Measurements from ENCODE around the gene CPEB3. TPM values are rescaled to one million over a fixed set of nuclear protein-coding genes. Genes with fewer than 3 reads are reported as not detected.

The CPEB3 gene
- total and polyA plus RNA-seq, 2 donors (not counting 3 experiments of a cell fraction or from before 2014, with no cell fraction given), result 0.80 to 2.2 TPM

DNA sequence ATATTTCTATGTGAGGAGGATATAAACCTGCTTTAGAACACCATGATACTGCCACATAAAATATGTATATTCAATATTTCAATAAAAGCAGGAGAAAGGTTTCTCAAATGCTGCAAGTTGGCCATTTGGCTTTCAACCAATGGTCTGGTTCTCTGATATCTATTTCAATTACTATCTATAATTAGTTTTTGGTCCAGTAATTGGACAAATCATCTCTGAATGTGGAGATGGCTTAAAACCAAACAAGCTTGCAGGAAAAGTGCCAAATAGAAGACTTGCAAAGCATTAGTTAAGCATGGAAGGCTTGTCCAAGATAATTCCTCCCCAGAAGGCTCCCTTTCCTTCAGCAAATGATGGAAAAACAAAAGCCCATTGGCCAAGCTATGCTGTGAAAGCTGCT is 140.1 kb downstream of the CPEB3 start:
- H2AFZ ChIP-seq (ENCODE audit: low read depth, low read length), result no peak overlapping the region
- H3K9ac ChIP-seq (replicated peaks; ENCODE audit: extremely low read depth, insufficient read depth, low read length), result no peak overlapping the region
- no peak for FAIRE-seq
- POLR2A ChIA-PET, result no interaction called here
- BruUV-seq (replicated peaks), result no TSS peak
- H3K27me3 ChIP-seq (ENCODE audit: control insufficient read depth in 2 of 2, insufficient read depth in 2 of 2, low read length in 2 of 2), result no peaks in the 10 kb centered on the region
- dilution Hi-C loops (cut with MboI; ENCODE audit: extremely low pct_ligation_motif_present, low sequenced_read_pairs) (no loop called here), intact Hi-C loops (cut with micrococcal nuclease) (no loop called here)
- CTCF ChIA-PET, result no interaction called here
- no peaks in the 10 kb centered on the region for H3K9me3 ChIP-seq (replicated peaks; ENCODE audit: control insufficient read depth, insufficient read depth, low read length)
- H3K4me2 ChIP-seq (ENCODE audit: insufficient read depth, low read length), result no peak overlapping the region
- H3K4me1 ChIP-seq (ENCODE audit: control insufficient read depth, extremely low read depth, insufficient read depth, low read length), result peaks cover 10% of the 10 kb centered on the region
- H3K79me2 ChIP-seq (ENCODE audit: control insufficient read depth, insufficient read depth, low read length), result no peaks in the 10 kb centered on the region
- no peak for TF ChIP-seq POLR2AphosphoS5 (IDR thresholded peaks at IDR 0.05; ENCODE audit: insufficient read depth, low read depth, low read length)
- no peak for TF ChIP-seq GATA2 (IDR thresholded peaks at IDR 0.05; ENCODE audit: insufficient read depth, insufficient read length, low read depth, low read length)
- TF ChIP-seq POLR2A (IDR thresholded peaks at IDR 0.05; ENCODE audit: low read depth, low read length), result no peak
- TF ChIP-seq, protein P1, sequence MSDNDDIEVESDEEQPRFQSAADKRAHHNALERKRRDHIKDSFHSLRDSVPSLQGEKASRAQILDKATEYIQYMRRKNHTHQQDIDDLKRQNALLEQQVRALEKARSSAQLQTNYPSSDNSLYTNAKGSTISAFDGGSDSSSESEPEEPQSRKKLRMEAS (IDR thresholded peaks at IDR 0.05; ENCODE audit: insufficient read depth, insufficient read length), result no peak
- DNase-seq (ENCODE audit: low read depth, low spot score), result no peak
- no peaks in the 10 kb centered on the region for H4K20me1 ChIP-seq (replicated peaks; ENCODE audit: control insufficient read depth, extremely low read depth, insufficient read depth, low read length)
- no peak overlapping the region for H3K27ac ChIP-seq (ENCODE audit: insufficient read depth, low read depth, low read length)
- no peaks in the 10 kb centered on the region for H3K36me3 ChIP-seq (ENCODE audit: control insufficient read depth in 2 of 2, extremely low read depth in 1 of 2, insufficient read depth in 2 of 2, low read length in 2 of 2)
- no peak overlapping the region for H3K4me3 ChIP-seq (replicated peaks in 1 of 3; ENCODE audit: insufficient read depth in 1 of 3, low read depth in 1 of 3, low read length in 3 of 3)
- H3K9me1 ChIP-seq (replicated peaks; ENCODE audit: control insufficient read depth, extremely low read depth, insufficient read depth, low read length), result no peaks in the 10 kb centered on the region

DNA sequence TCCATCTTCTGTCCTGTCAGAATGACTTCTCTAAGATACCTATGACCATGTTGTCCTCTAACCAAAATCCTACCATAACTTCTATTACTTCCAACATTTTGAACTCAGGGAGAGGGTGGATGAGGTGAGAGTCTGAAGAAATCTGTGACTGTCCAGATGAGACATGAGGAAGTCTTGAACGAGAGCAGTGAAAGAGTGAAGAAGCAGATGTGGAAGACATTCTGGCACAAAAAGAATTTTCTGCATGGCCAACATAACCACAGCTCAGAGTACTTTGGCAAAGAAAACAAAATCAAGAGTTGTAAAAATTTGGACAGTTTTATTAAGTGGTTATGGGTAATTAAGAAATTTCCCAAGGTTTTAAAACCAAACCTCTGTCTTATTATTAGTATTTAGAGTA is 141.6 kb downstream of the CPEB3 start:
- Histone ChIP-seq H3K4me2 (ENCODE audit: insufficient read depth, low read length) (no peak overlapping the region), H4K20me1 (replicated peaks; ENCODE audit: control insufficient read depth, extremely low read depth, insufficient read depth, low read length) (no peaks in the 10 kb centered on the region), H3K36me3 (ENCODE audit: control insufficient read depth in 2 of 2, extremely low read depth in 1 of 2, insufficient read depth in 2 of 2, low read length in 2 of 2) (no peaks in the 10 kb centered on the region), H3K27ac (ENCODE audit: insufficient read depth, low read depth, low read length) (no peak overlapping the region), H3K27me3 (ENCODE audit: control insufficient read depth in 2 of 2, insufficient read depth in 2 of 2, low read length in 2 of 2) (no peaks in the 10 kb centered on the region), H3K4me3 (replicated peaks in 1 of 3; ENCODE audit: insufficient read depth in 1 of 3, low read depth in 1 of 3, low read length in 3 of 3) (no peak overlapping the region), H3K9me1 (replicated peaks; ENCODE audit: control insufficient read depth, extremely low read depth, insufficient read depth, low read length) (no peaks in the 10 kb centered on the region), H3K9ac (replicated peaks; ENCODE audit: extremely low read depth, insufficient read depth, low read length) (no peak overlapping the region), H2AFZ (ENCODE audit: low read depth, low read length) (no peak overlapping the region), H3K9me3 (replicated peaks; ENCODE audit: control insufficient read depth, insufficient read depth, low read length) (no peaks in the 10 kb centered on the region), H3K79me2 (ENCODE audit: control insufficient read depth, insufficient read depth, low read length) (no peaks in the 10 kb centered on the region), H3K4me1 (ENCODE audit: control insufficient read depth, extremely low read depth, insufficient read depth, low read length) (peaks cover 14% of the 10 kb centered on the region)
- CTCF ChIA-PET, result no interaction called here
- intact Hi-C loops (cut with micrococcal nuclease) (loop anchor here (5.0 kb wide), 1 partner anchor 143 kb away; the partner anchor contains the start of genes CPEB3 and MARCHF5), dilution Hi-C loops (cut with MboI; ENCODE audit: extremely low pct_ligation_motif_present, low sequenced_read_pairs) (no loop called here)
- BruUV-seq (replicated peaks), result no TSS peak
- TF ChIP-seq EZH2 (IDR thresholded peaks at IDR 0.05; ENCODE audit: borderline replicate concordance, low read depth, low read length, severe bottlenecking), result no peak
- no peak for TF ChIP-seq FOS (IDR thresholded peaks at IDR 0.05; ENCODE audit: borderline replicate concordance, insufficient read depth, low read length)
- no peak for TF ChIP-seq GATA2 (IDR thresholded peaks at IDR 0.05; ENCODE audit: insufficient read depth, insufficient read length, low read depth, low read length)
- TF ChIP-seq POLR2AphosphoS5 (IDR thresholded peaks at IDR 0.05; ENCODE audit: insufficient read depth, low read depth, low read length), result no peak
- no peak for TF ChIP-seq MYC (IDR thresholded peaks at IDR 0.05; ENCODE audit: low read depth, low read length)
- TF ChIP-seq, protein P2, sequence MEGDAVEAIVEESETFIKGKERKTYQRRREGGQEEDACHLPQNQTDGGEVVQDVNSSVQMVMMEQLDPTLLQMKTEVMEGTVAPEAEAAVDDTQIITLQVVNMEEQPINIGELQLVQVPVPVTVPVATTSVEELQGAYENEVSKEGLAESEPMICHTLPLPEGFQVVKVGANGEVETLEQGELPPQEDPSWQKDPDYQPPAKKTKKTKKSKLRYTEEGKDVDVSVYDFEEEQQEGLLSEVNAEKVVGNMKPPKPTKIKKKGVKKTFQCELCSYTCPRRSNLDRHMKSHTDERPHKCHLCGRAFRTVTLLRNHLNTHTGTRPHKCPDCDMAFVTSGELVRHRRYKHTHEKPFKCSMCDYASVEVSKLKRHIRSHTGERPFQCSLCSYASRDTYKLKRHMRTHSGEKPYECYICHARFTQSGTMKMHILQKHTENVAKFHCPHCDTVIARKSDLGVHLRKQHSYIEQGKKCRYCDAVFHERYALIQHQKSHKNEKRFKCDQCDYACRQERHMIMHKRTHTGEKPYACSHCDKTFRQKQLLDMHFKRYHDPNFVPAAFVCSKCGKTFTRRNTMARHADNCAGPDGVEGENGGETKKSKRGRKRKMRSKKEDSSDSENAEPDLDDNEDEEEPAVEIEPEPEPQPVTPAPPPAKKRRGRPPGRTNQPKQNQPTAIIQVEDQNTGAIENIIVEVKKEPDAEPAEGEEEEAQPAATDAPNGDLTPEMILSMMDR (IDR thresholded peaks at IDR 0.05; ENCODE audit: extremely low read depth in 1 of 2, insufficient read depth in 1 of 2, low read depth in 1 of 2, low read length in 2 of 2), result no peak
- TF ChIP-seq POLR2A (IDR thresholded peaks at IDR 0.05; ENCODE audit: low read depth, low read length), result no peak
- TF ChIP-seq, protein P1 (IDR thresholded peaks at IDR 0.05; ENCODE audit: insufficient read depth, insufficient read length), result no peak
- TF ChIP-seq JUN (IDR thresholded peaks at IDR 0.05; ENCODE audit: borderline replicate concordance, insufficient read depth, insufficient read length, low read depth), result no peak
- POLR2A ChIA-PET, result no interaction called here
- no peak for FAIRE-seq
- no peak for DNase-seq (ENCODE audit: low read depth, low spot score)

Measured in endothelial cell of umbilical vein (primary cell).